Fibroblast of mammary gland (primary cell): ENCODE results near the gene FBXL7.
A peak's percentile ranks its signal among the peaks of the same experiment; 100 is the strongest.

ENCODE experiments used
- DNase-seq: peaks from one replicate; pipeline ENCODE4 v3.0.0-alpha.2; 2010; ENCODE audit warnings: low read depth
- H3K4me3 ChIP-seq: 2 replicates; pipeline ENCODE4 v1.5.1; 2011; ENCODE audit warnings: low read depth, mild to moderate bottlenecking, low read length, moderate library complexity; ENCODE audit not compliant: control insufficient read depth
- CTCF ChIP-seq: conservative IDR thresholded peaks from 2 replicates; pipeline ENCODE4 v1.5.1; 2011; ENCODE audit warnings: low read depth, low read length, inconsistent platforms; ENCODE audit not compliant: control insufficient read depth, insufficient read depth

Gene FBXL7

GRCh38 chr5:15823398-15823797, 323.4 kb downstream of the FBXL7 start:
- peak; percentile 34 for DNase-seq
- TF ChIP-seq CTCF = no peak
- H3K4me3 ChIP-seq = no peak overlapping the region

DNA sequence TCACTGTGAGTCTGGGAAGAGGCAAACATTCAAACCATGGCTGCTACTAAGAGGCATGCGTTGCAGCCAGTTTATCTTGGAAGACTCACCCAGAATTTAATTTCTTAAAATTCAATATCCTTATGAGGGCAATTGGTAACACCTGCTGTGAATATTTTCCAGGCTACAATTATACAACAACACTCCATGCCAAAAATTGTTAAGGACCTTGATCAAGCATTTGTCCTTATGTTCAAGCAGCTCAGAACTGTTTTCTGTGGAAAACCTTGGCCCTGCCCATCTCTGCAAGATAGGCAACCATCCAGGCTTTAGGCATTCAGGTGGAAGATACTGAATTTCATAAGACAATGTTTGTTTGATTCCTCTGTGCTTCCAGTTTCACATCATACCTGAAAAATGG, 327.8 kb downstream of the FBXL7 start:
- DNase-seq = no peak
- H3K4me3 ChIP-seq = no peak overlapping the region
- TF ChIP-seq CTCF = no peak

DNA sequence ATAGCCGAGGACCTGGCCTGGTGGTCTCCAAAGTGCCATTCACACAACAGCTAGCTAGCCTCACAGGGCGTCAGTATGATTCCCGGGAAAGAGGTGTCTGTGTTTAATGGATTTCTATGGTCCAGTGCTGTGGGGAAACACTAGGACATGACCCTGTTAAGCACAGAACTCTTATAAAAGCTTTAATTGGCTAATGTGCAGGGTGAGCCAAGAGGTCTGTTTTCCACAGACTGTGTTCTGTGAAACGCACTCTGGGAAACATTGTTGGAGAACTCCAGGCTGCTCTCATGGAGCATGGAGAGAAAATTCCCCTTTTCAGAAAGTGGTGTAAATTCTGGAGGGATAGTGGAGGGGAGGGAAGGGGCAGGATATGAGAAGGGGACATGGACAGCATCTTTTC, 331.4 kb downstream of the FBXL7 start:
- no peak for DNase-seq
- H3K4me3 ChIP-seq = no peak overlapping the region
- no peak for TF ChIP-seq CTCF

GRCh38 chr5:15833365-15833764, 333.4 kb downstream of the FBXL7 start:
- no peak for DNase-seq
- no peak overlapping the region for H3K4me3 ChIP-seq
- no peak for TF ChIP-seq CTCF

- H3K4me3 ChIP-seq = no peak overlapping the region
- no peak for TF ChIP-seq CTCF
- peak; percentile 88 for DNase-seq
These were observed 334.7 kb downstream of the FBXL7 start for GRCh38 chr5:15834596-15835245.

DNA sequence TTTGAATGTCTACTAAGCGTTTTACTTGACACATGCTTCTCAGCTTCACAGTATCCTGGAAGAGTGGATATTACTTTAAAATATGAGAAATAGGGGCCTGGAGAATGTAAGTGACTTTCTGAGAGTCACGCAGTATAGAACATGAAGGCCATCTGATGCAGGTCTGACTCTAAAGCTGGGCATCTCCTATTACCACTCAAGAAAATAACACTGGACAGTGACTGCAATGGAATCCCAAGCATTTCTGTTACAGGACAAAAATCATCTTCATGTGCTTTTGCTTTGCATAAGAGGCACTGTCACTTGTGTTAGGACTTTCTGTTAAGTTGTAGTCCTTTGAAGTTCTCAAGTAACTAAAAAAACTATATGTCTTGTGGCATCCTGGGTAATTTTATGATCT, 335.5 kb downstream of the FBXL7 start:
- H3K4me3 ChIP-seq = no peak overlapping the region
- no peak for TF ChIP-seq CTCF
- DNase-seq = peak; percentile 14

GRCh38 chr5:15837551-15838289, 337.7 kb downstream of the FBXL7 start:
- no peak for DNase-seq
- no peak overlapping the region for H3K4me3 ChIP-seq
- no peak for TF ChIP-seq CTCF
